T-cell (primary cell): ENCODE data around the gene SDHAF1. TPM values are rescaled to one million over a fixed set of nuclear protein-coding genes. Genes with fewer than 3 reads are reported as not detected.
"Not testable (repeated sequence)": the region's sequence is repeated elsewhere in the genome, so short reads cannot be mapped to it uniquely, and the experiment has no call there.

Experiments
- ATAC-seq, 4 experiments: fragments of 200-7000 bp in 3 of 4; fragments of 150-1000 bp in 1 of 4; cut with Tn5 transposase; replicated peaks in 1 of 4; 1 replicate in 3 of 4; 2 replicates in 1 of 4; pipeline ENCODE4 v1.10.0; 2021; ENCODE audit warnings: moderate library complexity in 3 of 4, mild to moderate bottlenecking in 2 of 4, moderate number of reproducible peaks in 1 of 4
- CTCF ChIA-PET, 2 donors: fragments of 300-600 bp; sonication (Branson Sonifier 250); formaldehyde crosslinking; loops; one replicate each; lab custom pipeline; 2022; ENCODE audit warnings: antibody characterized with exemption in 2 of 2; lab: Charles Lee
- POLR2A ChIA-PET, 2 donors: fragments of 300-600 bp; sonication (Branson Sonifier 250); formaldehyde crosslinking; loops; one replicate each; lab custom pipeline; 2022; ENCODE audit warnings: antibody characterized with exemption in 2 of 2; lab: Charles Lee
- DNase-seq, 35 experiments: peaks; one replicate each; pipeline versions ENCODE4 v3.0.0 to v3.0.0-alpha.2; 2013 to 2023
- H3K27ac ChIP-seq: one replicate; pipeline ENCODE4 v1.5.1; 2013; ENCODE audit warnings: low read length
- H3K27me3 ChIP-seq, 2 experiments: replicated peaks in 1 of 2; 1 replicate in 1 of 2; 2 replicates in 1 of 2; pipeline versions ENCODE4 v1.6.1 to v1.7.0; 2013; ENCODE audit warnings: low read length in 1 of 2, mixed read lengths in 1 of 2; ENCODE audit not compliant: control insufficient read depth in 2 of 2, insufficient read depth in 2 of 2; ENCODE audit errors: extremely low read depth in 1 of 2
- H3K36me3 ChIP-seq, 2 donors: 1 replicate in 1 of 2; 2 replicates in 1 of 2; pipeline versions ENCODE4 v1.6.1 to v1.7.0; 2013; ENCODE audit warnings: low read length in 1 of 2; ENCODE audit not compliant: control insufficient read depth in 2 of 2, insufficient read depth in 1 of 2; ENCODE audit errors: extremely low read depth in 1 of 2
- H3K4me1 ChIP-seq, 2 experiments: 1 replicate in 1 of 2; 2 replicates in 1 of 2; pipeline versions ENCODE4 v1.6.1 to v1.7.0; 2013; ENCODE audit warnings: low read length in 2 of 2, mixed read lengths in 1 of 2; ENCODE audit not compliant: insufficient read depth in 2 of 2, control insufficient read depth in 1 of 2; ENCODE audit errors: extremely low read depth in 1 of 2
- H3K4me3 ChIP-seq, 2 donors: 1 replicate in 1 of 2; 2 replicates in 1 of 2; pipeline versions ENCODE4 v1.5.1 to v1.7.0; 2013; ENCODE audit warnings: mild to moderate bottlenecking in 2 of 2, low read length in 1 of 2, moderate library complexity in 1 of 2; ENCODE audit not compliant: control insufficient read depth in 1 of 2; ENCODE audit errors: extremely low read depth in 1 of 2
- H3K9me3 ChIP-seq: 2 replicates; pipeline ENCODE4 v1.7.0; 2013
- H3K27ac Mint-ChIP-seq, 2 donors: one replicate each; pipeline ENCODE4 v1.8.0; 2020 to 2021; ENCODE audit warnings: mild to moderate bottlenecking in 2 of 2, mixed read lengths in 2 of 2
- H3K27me3 Mint-ChIP-seq, 2 donors: one replicate each; pipeline ENCODE4 v1.8.0; 2021 to 2022; ENCODE audit warnings: mixed read lengths in 2 of 2
- H3K36me3 Mint-ChIP-seq: one replicate; pipeline ENCODE4 v1.8.0; 2021; ENCODE audit warnings: mixed read lengths
- H3K4me1 Mint-ChIP-seq, 3 donors: one replicate each; pipeline ENCODE4 v1.8.0; 2020 to 2022; ENCODE audit warnings: mixed read lengths in 3 of 3, mild to moderate bottlenecking in 1 of 3
- H3K4me3 Mint-ChIP-seq, 3 donors: one replicate each; pipeline ENCODE4 v1.8.0; 2020 to 2022; ENCODE audit warnings: mild to moderate bottlenecking in 3 of 3, mixed read lengths in 3 of 3, moderate library complexity in 3 of 3
- H3K9me3 Mint-ChIP-seq, 3 donors: one replicate each; pipeline ENCODE4 v1.8.0; 2020 to 2022; ENCODE audit warnings: mixed read lengths in 3 of 3
- WGBS: methylation state at CpG from one replicate; pipeline ENCODE4 v1.1.5; 2013; ENCODE audit warnings: missing lambda C conversion rate; ENCODE audit not compliant: insufficient coverage; 5-methylcytosine and 5-hydroxymethylcytosine counted together
- total RNA-seq, 35 experiments: library from RNA in 6 of 35; stranded (reverse) in 6 of 35; fragments of 120-200 nt in 1 of 35; gene quantifications; one replicate each; pipeline versions ENCODE4 v1.2.1 to v1.2.4 and lab custom pipeline; 2013 to 2026

The SDHAF1 gene
- total RNA-seq, 5 donors from 2014 or later (not counting 1 experiment from before 2014, with no cell fraction given), result 10.2 to 30.5 (median 27.3) TPM

DNA sequence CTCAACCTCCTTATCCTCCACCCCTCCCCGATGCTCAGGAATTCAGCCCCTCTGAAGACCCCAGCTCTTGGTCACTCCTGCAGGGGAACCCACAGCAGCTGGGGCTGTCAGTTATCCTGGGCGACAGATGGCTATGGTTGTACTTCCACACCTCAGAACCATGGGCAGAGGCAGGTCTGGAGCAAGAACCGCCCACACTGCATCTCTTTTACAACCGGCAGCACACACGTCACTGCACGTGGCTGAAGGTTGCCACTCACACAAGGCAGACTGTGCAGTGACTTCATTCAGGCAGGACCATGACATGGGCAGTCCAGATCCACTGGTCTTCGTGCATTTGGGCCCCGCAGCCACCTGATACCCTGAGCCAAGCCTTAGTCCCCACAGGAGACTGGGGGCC is 21.5 kb upstream of the SDHAF1 start:
- H3K4me1 Mint-ChIP-seq, result peaks cover 5 to 11% (median 6%) of the 10 kb centered on the region in 3 donors
- no peaks in the 10 kb centered on the region for H3K9me3 ChIP-seq
- 48% methylated on average over 8 of the region's 8 CpGs for WGBS
- H3K4me3 Mint-ChIP-seq, result no peak overlapping the region
- H3K9me3 Mint-ChIP-seq, result no peaks in the 10 kb centered on the region
- no peak overlapping the region for H3K4me3 ChIP-seq
- no peak overlapping the region for H3K27ac Mint-ChIP-seq
- peaks cover 0 to 41% of the 10 kb centered on the region in 2 experiments for H3K27me3 ChIP-seq
- no peaks in the 10 kb centered on the region for H3K36me3 Mint-ChIP-seq
- H3K4me1 ChIP-seq, result peaks cover 0 to 4% of the 10 kb centered on the region in 2 experiments
- H3K36me3 ChIP-seq, result no peaks in the 10 kb centered on the region
- ChIA-PET POLR2A (no interaction called here), CTCF (interaction anchor here in 1 of 2 donors (0.7 kb wide), 1 partner anchor 456 kb away, joined by 7 read pairs; no protein-coding TSS in a partner anchor)
- no peak overlapping the region for H3K27ac ChIP-seq
- DNase-seq (no peak), ATAC-seq (no peak)
- peaks cover 9 to 11% of the 10 kb centered on the region in 2 donors for H3K27me3 Mint-ChIP-seq

DNA sequence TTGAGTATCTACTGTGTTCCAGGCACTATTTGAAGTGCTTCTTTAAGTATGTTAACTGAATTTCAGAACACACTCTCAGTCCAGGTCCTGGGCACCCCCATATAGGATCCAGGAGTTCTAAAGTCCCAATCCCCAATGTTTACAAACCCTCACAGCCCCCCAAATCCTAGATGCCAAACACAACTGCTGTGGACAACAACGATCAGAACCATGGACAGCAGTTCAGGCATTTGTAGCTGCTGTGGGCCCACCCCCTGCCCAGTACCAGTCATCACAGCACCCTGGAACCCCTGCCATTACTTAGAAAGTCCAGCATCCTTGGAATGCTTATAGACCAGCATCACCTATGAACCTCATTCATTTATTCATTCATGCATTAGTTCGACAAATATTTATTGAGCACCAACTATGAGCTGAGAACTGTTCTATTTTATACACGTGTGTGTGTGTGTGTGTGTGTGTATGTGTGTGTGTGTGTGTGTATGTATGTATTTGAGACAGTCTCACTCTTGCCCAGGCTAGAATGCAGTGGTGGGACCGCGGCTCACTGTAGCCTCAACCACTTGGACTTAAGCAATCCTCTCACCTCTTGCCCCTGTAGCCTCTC is 19.3 kb upstream of the SDHAF1 start:
- no peak overlapping the region for H3K4me3 Mint-ChIP-seq
- Histone ChIP-seq H3K9me3 (no peaks in the 10 kb centered on the region), H3K36me3 (no peaks in the 10 kb centered on the region), H3K4me3 (no peak overlapping the region), H3K27me3 (peaks cover 0 to 56% of the 10 kb centered on the region in 2 experiments), H3K4me1 (no peaks in the 10 kb centered on the region), H3K27ac (no peak overlapping the region)
- ChIA-PET CTCF (no interaction called here), POLR2A (no interaction called here)
- no peak overlapping the region for H3K27ac Mint-ChIP-seq
- peak in 3 of 35 experiments; percentile 11 to 45 (median 18) for DNase-seq
- 0% methylated on average over 1 of the region's 5 CpGs for WGBS
- peaks cover 0 to 10% (median 0%) of the 10 kb centered on the region in 3 donors for H3K4me1 Mint-ChIP-seq
- ATAC-seq, result no peak
- H3K27me3 Mint-ChIP-seq, result peaks cover 19 to 21% of the 10 kb centered on the region in 2 donors
- no peaks in the 10 kb centered on the region for H3K36me3 Mint-ChIP-seq
- no peaks in the 10 kb centered on the region for H3K9me3 Mint-ChIP-seq

DNA sequence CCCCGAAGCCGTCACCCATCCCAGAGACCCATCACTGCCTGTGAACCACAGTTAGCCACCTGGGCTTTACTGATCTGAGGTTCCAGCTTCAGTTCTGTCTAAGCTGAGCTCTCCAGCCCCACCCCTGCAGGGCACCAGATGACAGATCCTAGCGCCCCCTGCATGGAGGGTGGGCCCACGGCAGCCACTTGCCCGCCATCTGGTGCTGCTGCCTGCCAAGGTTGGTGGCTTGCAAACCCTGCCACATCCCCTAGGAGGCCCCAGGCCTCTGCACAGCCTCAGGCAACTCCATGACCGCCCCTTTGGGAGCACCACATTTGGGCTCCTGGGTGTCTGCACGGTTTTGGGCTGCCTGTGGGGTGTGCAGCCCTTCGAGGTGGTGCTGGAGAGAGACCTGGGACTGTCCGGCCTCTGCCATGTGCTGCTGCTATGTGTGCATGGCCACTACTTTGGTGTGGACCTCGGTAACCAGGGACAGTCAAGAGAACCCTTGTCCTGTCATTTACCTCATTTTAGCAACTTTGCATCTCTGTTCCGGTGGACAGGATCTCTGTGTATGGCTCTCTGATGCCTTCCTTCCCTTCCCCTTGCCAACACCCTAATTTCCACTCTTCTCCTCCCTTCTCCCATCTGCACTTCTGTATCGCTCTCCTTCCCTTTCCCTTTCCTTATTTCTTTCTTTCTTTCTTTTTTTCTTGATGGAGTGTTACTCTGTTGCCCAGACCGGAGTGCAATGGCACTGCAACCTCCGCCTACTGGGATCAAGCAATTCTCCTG is 17.4 kb upstream of the SDHAF1 start:
- Histone ChIP-seq H3K9me3 (no peaks in the 10 kb centered on the region), H3K27me3 (peaks cover 0 to 69% of the 10 kb centered on the region in 2 experiments), H3K27ac (no peak overlapping the region), H3K4me3 (no peak overlapping the region), H3K4me1 (no peaks in the 10 kb centered on the region), H3K36me3 (no peaks in the 10 kb centered on the region)
- peaks cover 28 to 29% of the 10 kb centered on the region in 2 donors for H3K27me3 Mint-ChIP-seq
- DNase-seq (peak in 2 of 35 experiments; percentile 12 to 34), ATAC-seq (peak in 3 of 4 experiments; percentile 23 to 68 (median 42))
- ChIA-PET POLR2A (interaction anchor here in 1 of 2 donors (0.6 kb wide), 1 partner anchor 63 kb away, joined by 4 read pairs; no protein-coding TSS in a partner anchor), CTCF (interaction anchor here in 1 of 2 donors (0.6 kb wide), 1 partner anchor 237 kb away, joined by 3 read pairs; no protein-coding TSS in a partner anchor)
- H3K9me3 Mint-ChIP-seq, result no peaks in the 10 kb centered on the region
- 47% methylated on average over 9 of the region's 14 CpGs for WGBS
- H3K36me3 Mint-ChIP-seq, result no peaks in the 10 kb centered on the region
- H3K27ac Mint-ChIP-seq, result no peak overlapping the region
- no peak overlapping the region for H3K4me3 Mint-ChIP-seq
- H3K4me1 Mint-ChIP-seq, result peaks cover 0 to 10% (median 0%) of the 10 kb centered on the region in 3 donors

DNA sequence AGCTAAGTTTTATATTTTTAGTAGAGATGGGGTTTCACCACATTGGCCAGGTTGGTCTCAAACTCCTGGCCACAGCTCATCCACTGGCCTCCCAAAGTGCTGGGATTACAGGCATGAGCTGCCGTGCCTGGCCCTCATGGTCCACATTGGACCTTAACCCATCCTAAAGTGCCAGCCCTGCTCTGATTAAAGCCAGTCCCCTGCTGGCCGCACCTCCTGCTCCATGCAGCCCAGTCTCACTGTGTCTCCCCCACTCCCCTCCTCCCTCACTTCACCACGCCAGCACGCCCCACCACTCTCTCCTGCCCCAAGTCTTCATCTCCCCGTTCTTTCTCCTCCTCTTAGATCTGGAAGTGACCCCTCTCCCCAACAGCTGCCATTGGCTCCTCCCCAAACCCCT is 16.7 kb upstream of the SDHAF1 start:
- ChIA-PET CTCF (no interaction called here), POLR2A (interaction anchor here in 1 of 2 donors (0.6 kb wide), 1 partner anchor 63 kb away, joined by 4 read pairs; no protein-coding TSS in a partner anchor)
- 44% methylated on average over 5 of the region's 5 CpGs for WGBS
- H3K36me3 ChIP-seq, result no peaks in the 10 kb centered on the region
- H3K27ac Mint-ChIP-seq, result no peak overlapping the region
- no peaks in the 10 kb centered on the region for H3K4me1 ChIP-seq
- DNase-seq, result no peak
- H3K9me3 Mint-ChIP-seq, result no peaks in the 10 kb centered on the region
- no peak for ATAC-seq
- no peak overlapping the region for H3K4me3 ChIP-seq
- no peaks in the 10 kb centered on the region for H3K36me3 Mint-ChIP-seq
- no peak overlapping the region for H3K4me3 Mint-ChIP-seq
- peaks cover 0 to 10% (median 0%) of the 10 kb centered on the region in 3 donors for H3K4me1 Mint-ChIP-seq
- H3K27me3 ChIP-seq, result peaks cover 0 to 74% of the 10 kb centered on the region in 2 experiments
- H3K27ac ChIP-seq, result no peak overlapping the region
- peaks cover 29 to 32% of the 10 kb centered on the region in 2 donors for H3K27me3 Mint-ChIP-seq
- no peaks in the 10 kb centered on the region for H3K9me3 ChIP-seq

DNA sequence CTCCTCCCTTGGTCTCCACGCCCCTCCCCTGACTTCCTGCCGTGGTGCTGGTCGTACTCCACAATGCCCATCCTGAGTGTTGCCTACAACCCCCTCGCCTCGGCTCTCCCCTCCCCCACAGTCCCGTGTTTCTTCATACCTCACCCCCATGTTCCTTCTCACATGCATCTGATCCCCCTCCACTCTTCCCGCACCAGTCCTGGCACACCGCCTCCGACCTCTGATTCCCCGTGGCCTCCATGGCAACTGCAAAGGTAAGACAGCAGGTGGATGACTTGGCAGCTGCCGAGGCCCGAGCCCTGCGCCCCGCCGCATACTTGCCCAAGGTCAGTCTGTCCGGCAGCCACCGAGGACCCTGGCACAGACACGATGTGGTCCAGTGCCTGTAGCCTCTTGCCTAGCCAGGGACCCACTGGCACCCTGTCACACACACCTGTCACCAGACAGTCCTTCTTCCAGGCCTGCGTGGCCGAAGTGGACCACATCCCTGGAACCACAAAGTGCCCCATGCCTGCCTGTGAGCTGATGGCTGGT is 16.1 kb upstream of the SDHAF1 start:
- Histone ChIP-seq H3K27ac (no peak overlapping the region), H3K9me3 (no peaks in the 10 kb centered on the region), H3K4me1 (no peaks in the 10 kb centered on the region), H3K27me3 (peaks cover 0 to 76% of the 10 kb centered on the region in 2 experiments), H3K4me3 (no peak overlapping the region), H3K36me3 (no peaks in the 10 kb centered on the region)
- ATAC-seq (no peak), DNase-seq (no peak)
- H3K36me3 Mint-ChIP-seq, result no peaks in the 10 kb centered on the region
- no peak overlapping the region for H3K4me3 Mint-ChIP-seq
- H3K9me3 Mint-ChIP-seq, result no peaks in the 10 kb centered on the region
- 67% methylated on average over 19 of the region's 20 CpGs for WGBS
- no peak overlapping the region for H3K27ac Mint-ChIP-seq
- H3K4me1 Mint-ChIP-seq, result peaks cover 0 to 10% (median 0%) of the 10 kb centered on the region in 3 donors
- peaks cover 34 to 38% of the 10 kb centered on the region in 2 donors for H3K27me3 Mint-ChIP-seq
- ChIA-PET POLR2A (no interaction called here), CTCF (no interaction called here)

DNA sequence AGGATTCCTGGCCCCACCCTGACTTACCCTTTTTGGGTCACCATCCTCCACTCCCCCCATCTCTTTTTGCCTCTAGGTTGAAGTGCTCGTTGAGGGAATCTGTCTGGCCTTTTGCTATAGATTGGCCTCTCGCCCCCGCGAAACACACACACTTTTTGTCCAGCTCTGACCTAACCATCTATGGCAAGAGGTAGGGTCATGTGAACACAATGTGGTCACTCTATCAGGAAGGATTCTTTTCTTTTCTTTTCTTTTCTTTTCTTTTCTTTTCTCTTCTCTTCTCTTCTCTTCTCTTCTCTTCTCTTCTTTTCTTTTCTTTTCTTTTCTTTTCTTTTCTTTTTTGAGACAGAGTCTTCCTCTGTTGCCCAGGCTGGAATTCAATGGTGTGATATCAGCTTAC is 14.0 kb upstream of the SDHAF1 start:
- H3K9me3 Mint-ChIP-seq, H3K36me3 ChIP-seq, H3K27ac Mint-ChIP-seq, CTCF ChIA-PET, H3K4me1 ChIP-seq, DNase-seq, H3K9me3 ChIP-seq, H3K27ac ChIP-seq, H3K4me3 Mint-ChIP-seq, ATAC-seq, H3K36me3 Mint-ChIP-seq, POLR2A ChIA-PET, H3K4me3 ChIP-seq: not testable (repeated sequence)
- WGBS, result no CpG with 5 or more reads among the region's 4 CpGs
- Mint-ChIP-seq H3K27me3 (peaks cover 51 to 55% of the 10 kb centered on the region in 2 donors), H3K4me1 (peaks cover 0 to 15% (median 0%) of the 10 kb centered on the region in 3 donors)
- H3K27me3 ChIP-seq, result peaks cover 0 to 80% of the 10 kb centered on the region in 2 experiments
